ENCODE results near the gene SSTR3. TPM values are rescaled to one million over a fixed set of nuclear protein-coding genes. Genes with fewer than 3 reads are reported as not detected.

SSTR3 gene
- total and polyA plus RNA-seq, 2 experiments from 2014 or later: not detected

GRCh38 chr22:37211075-37211865 lies 1.0 kb downstream of the SSTR3 start:
- no peaks in the 10 kb centered on the region for H4K20me1 ChIP-seq (ENCODE audit: insufficient read depth)
- H3F3A ChIP-seq (ENCODE audit: insufficient read depth): no peaks in the 10 kb centered on the region
- no peak overlapping the region for H3K27ac ChIP-seq
- 81% methylated on average over 20 to 24 of the region's 24 CpGs for WGBS, 2 experiments (ENCODE audit: low coverage in 1 of 2, low lambda C conversion rate in 2 of 2, missing lambda C conversion rate in 2 of 2)
- no peak overlapping the region for H3K9ac ChIP-seq
- H3K36me3 ChIP-seq (ENCODE audit: low read depth): no peaks in the 10 kb centered on the region
- in situ Hi-C loops (cut with MboI): no loop called here
- H3K27me3 ChIP-seq (replicated peaks; ENCODE audit: insufficient read depth): peaks cover 3% of the 10 kb centered on the region; the same call in 1 of the 2 replicates
- H3K9me2 ChIP-seq (ENCODE audit: insufficient read depth): no peaks in the 10 kb centered on the region
- 0 out of 2 replicates have a peak, but pooled peaks cover 4% of the 10 kb centered on the region for H3K4me1 ChIP-seq (ENCODE audit: insufficient read depth)
- H3K4me3 ChIP-seq: no peak overlapping the region
- no peak overlapping the region for H2AFZ ChIP-seq
- no peaks in the 10 kb centered on the region for H3K9me3 ChIP-seq (ENCODE audit: low read depth)
- no peak for DNase-seq
- H3K79me2 ChIP-seq (ENCODE audit: insufficient read depth): no peaks in the 10 kb centered on the region
- no peak overlapping the region for H3K4me2 ChIP-seq (ENCODE audit: unreplicated experiment)
- TF ChIP-seq EZH2phosphoT487 (IDR thresholded peaks at IDR 0.05; ENCODE audit: insufficient read depth, low read depth): no peak
- no peak for TF ChIP-seq EZH2 (IDR thresholded peaks at IDR 0.05; ENCODE audit: insufficient read depth, poor library complexity, severe bottlenecking)

GRCh38 chr22:37210041-37210803 lies 2.1 kb downstream of the SSTR3 start:
- no peak for DNase-seq
- TF ChIP-seq EZH2 (IDR thresholded peaks at IDR 0.05; ENCODE audit: insufficient read depth, poor library complexity, severe bottlenecking) (no peak), EZH2phosphoT487 (IDR thresholded peaks at IDR 0.05; ENCODE audit: insufficient read depth, low read depth) (no peak)
- Histone ChIP-seq H2AFZ (no peak overlapping the region), H3K79me2 (ENCODE audit: insufficient read depth) (no peaks in the 10 kb centered on the region), H3K9me3 (ENCODE audit: low read depth) (no peaks in the 10 kb centered on the region), H3K9me2 (ENCODE audit: insufficient read depth) (no peaks in the 10 kb centered on the region), H3K4me3 (no peak overlapping the region), H3K27ac (no peak overlapping the region), H3K4me2 (ENCODE audit: unreplicated experiment) (no peak overlapping the region), H3K4me1 (ENCODE audit: insufficient read depth) (0 out of 2 replicates have a peak, but pooled peaks cover 4% of the 10 kb centered on the region), H4K20me1 (ENCODE audit: insufficient read depth) (no peaks in the 10 kb centered on the region), H3F3A (ENCODE audit: insufficient read depth) (no peaks in the 10 kb centered on the region), H3K9ac (no peak overlapping the region), H3K27me3 (replicated peaks; ENCODE audit: insufficient read depth) (0 out of 2 replicates have a peak, but pooled peaks cover 3% of the 10 kb centered on the region), H3K36me3 (ENCODE audit: low read depth) (no peaks in the 10 kb centered on the region)
- in situ Hi-C loops (cut with MboI): no loop called here
- 59 to 62% methylated on average over 13 to 14 of the region's 15 CpGs for WGBS, 2 experiments (ENCODE audit: low coverage in 1 of 2, low lambda C conversion rate in 2 of 2, missing lambda C conversion rate in 2 of 2)

GRCh38 chr22:37209140-37209845 lies 3.0 kb downstream of the SSTR3 start:
- Histone ChIP-seq H3K27ac (no peak overlapping the region), H2AFZ (no peak overlapping the region), H3K9me2 (ENCODE audit: insufficient read depth) (no peaks in the 10 kb centered on the region), H3K4me1 (ENCODE audit: insufficient read depth) (0 out of 2 replicates have a peak, but pooled peaks cover 4% of the 10 kb centered on the region), H3K9me3 (ENCODE audit: low read depth) (no peaks in the 10 kb centered on the region), H3K4me2 (ENCODE audit: unreplicated experiment) (no peak overlapping the region), H3K36me3 (ENCODE audit: low read depth) (no peaks in the 10 kb centered on the region), H3K27me3 (replicated peaks; ENCODE audit: insufficient read depth) (0 out of 2 replicates have a peak, but pooled peaks cover 3% of the 10 kb centered on the region), H3K79me2 (ENCODE audit: insufficient read depth) (no peaks in the 10 kb centered on the region), H3F3A (ENCODE audit: insufficient read depth) (no peaks in the 10 kb centered on the region), H3K4me3 (no peak overlapping the region), H4K20me1 (ENCODE audit: insufficient read depth) (no peaks in the 10 kb centered on the region), H3K9ac (no peak overlapping the region)
- WGBS, 2 experiments (ENCODE audit: low coverage in 1 of 2, low lambda C conversion rate in 2 of 2, missing lambda C conversion rate in 2 of 2): 52 to 77% methylated on average over 7 to 9 of the region's 9 CpGs
- TF ChIP-seq EZH2 (IDR thresholded peaks at IDR 0.05; ENCODE audit: insufficient read depth, poor library complexity, severe bottlenecking) (no peak), EZH2phosphoT487 (IDR thresholded peaks at IDR 0.05; ENCODE audit: insufficient read depth, low read depth) (no peak)
- in situ Hi-C loops (cut with MboI): no loop called here
- no peak for DNase-seq

Data from GM23248 (cell line).